A549 (cell line): ENCODE measurements around the gene THRAP3.

Source experiments
- CBX8 ChIP-seq: fragments of 200-600 bp; sonication (generic); IDR thresholded peaks from 2 replicates; pipeline ENCODE4 v1.6.1; 2016
- EHMT2 ChIP-seq: fragments of 200-600 bp; sonication (generic); IDR thresholded peaks from 2 replicates; pipeline ENCODE4 v1.6.1; 2016; ENCODE audit warnings: antibody characterized with exemption, low read depth, mild to moderate bottlenecking, moderate library complexity
- POLR2A ChIP-seq: IDR thresholded peaks from 2 replicates; pipeline ENCODE4 v1.6.1; 2012; ENCODE audit warnings: mild to moderate bottlenecking, low read length
- TF ChIP-seq, protein P1 (sequence below): fragments of 150-350 bp; IDR thresholded peaks from 2 replicates; pipeline ENCODE4 v1.6.1; 2014; ENCODE audit warnings: low read depth, mild to moderate bottlenecking, low read length
- TF ChIP-seq, protein P2 (sequence below): fragments of >200 bp; sonication (Bioruptor Twin); formaldehyde crosslinking; IDR thresholded peaks from 3 replicates; pipeline ENCODE4 v1.5.1; 2016
- TF ChIP-seq, protein P3 (sequence below): fragments of 450-650 bp; IDR thresholded peaks from 2 replicates; pipeline ENCODE4 v1.6.1; 2014; ENCODE audit warnings: antibody characterized with exemption

DNA sequence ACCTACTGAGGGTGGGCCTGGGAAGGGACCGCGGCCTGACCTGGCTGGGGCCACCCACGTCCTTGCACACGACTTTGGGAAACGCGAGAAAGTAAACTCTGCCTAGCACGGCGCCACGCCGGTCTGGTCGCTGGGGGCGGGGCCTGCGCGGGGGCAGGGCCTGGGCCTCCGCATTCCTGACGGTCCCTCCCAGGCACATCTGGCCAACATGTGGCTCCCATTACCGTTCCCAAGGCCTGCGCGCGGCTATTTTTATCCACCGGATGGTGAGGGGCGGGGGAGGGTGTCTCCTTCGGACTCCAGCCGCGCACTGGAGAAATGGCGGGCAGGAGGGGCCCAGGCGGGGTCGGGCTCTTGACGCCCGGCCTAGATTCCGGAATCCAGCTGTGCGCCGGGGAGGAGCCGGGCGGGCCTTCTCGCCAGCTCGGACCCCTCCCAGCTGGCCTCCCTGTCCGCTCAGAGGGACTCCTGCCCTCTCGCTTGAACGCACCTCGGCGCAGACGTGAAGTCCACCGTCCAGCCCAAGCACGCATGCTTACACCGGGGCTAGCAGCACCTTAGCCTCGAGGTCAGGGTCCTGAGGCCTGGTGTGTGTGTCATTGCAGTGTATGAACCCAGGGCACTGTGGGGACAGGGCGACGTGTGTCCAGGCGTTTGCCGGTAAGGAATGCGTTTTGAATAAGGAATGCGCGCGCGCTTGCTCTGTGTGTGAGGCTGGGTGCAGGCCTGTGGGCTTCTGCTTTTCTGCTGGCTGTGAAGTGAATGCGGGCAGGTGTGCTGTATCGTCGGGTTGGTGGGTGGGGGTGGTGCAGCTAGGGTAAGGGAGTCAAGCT, 97.1 kb downstream of the THRAP3 start:
- TF ChIP-seq, protein P1, sequence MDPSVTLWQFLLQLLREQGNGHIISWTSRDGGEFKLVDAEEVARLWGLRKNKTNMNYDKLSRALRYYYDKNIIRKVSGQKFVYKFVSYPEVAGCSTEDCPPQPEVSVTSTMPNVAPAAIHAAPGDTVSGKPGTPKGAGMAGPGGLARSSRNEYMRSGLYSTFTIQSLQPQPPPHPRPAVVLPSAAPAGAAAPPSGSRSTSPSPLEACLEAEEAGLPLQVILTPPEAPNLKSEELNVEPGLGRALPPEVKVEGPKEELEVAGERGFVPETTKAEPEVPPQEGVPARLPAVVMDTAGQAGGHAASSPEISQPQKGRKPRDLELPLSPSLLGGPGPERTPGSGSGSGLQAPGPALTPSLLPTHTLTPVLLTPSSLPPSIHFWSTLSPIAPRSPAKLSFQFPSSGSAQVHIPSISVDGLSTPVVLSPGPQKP = no peak
- TF ChIP-seq EHMT2 (no peak), POLR2A (no peak), CBX8 (no peak)
- TF ChIP-seq, protein P2, sequence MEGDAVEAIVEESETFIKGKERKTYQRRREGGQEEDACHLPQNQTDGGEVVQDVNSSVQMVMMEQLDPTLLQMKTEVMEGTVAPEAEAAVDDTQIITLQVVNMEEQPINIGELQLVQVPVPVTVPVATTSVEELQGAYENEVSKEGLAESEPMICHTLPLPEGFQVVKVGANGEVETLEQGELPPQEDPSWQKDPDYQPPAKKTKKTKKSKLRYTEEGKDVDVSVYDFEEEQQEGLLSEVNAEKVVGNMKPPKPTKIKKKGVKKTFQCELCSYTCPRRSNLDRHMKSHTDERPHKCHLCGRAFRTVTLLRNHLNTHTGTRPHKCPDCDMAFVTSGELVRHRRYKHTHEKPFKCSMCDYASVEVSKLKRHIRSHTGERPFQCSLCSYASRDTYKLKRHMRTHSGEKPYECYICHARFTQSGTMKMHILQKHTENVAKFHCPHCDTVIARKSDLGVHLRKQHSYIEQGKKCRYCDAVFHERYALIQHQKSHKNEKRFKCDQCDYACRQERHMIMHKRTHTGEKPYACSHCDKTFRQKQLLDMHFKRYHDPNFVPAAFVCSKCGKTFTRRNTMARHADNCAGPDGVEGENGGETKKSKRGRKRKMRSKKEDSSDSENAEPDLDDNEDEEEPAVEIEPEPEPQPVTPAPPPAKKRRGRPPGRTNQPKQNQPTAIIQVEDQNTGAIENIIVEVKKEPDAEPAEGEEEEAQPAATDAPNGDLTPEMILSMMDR = no peak
- TF ChIP-seq, protein P3, sequence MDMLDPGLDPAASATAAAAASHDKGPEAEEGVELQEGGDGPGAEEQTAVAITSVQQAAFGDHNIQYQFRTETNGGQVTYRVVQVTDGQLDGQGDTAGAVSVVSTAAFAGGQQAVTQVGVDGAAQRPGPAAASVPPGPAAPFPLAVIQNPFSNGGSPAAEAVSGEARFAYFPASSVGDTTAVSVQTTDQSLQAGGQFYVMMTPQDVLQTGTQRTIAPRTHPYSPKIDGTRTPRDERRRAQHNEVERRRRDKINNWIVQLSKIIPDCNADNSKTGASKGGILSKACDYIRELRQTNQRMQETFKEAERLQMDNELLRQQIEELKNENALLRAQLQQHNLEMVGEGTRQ = no peak
